ENCODE measurements around the gene MDM4.
"Not testable (repeated sequence)": the region's sequence is repeated elsewhere in the genome, so short reads cannot be mapped to it uniquely, and the experiment has no call there.

The MDM4 gene

GRCh38 chr1:204563780-204564179 lies 47.6 kb downstream of the MDM4 start:
- no peak for DNase-seq

DNA sequence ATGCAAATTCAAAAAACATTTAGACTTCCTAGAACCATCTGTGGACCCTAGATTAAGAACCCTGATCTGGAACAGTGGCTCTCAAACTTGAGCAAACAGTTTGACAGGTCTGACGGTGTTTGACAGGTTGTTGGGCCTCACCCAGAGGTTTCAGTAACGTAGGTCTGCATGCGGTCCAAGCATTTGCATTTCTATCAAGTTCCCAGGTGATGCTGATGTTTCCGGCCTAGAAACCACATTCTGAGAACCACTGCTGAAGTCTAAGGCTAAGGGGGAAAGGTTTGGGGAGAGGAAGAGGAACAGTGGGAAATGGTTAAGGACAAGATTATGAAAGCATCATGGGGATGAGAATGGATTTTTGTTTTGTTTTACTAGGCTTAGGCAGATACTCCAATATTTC lies 48.6 kb downstream of the MDM4 start:
- DNase-seq, result no peak

DNA sequence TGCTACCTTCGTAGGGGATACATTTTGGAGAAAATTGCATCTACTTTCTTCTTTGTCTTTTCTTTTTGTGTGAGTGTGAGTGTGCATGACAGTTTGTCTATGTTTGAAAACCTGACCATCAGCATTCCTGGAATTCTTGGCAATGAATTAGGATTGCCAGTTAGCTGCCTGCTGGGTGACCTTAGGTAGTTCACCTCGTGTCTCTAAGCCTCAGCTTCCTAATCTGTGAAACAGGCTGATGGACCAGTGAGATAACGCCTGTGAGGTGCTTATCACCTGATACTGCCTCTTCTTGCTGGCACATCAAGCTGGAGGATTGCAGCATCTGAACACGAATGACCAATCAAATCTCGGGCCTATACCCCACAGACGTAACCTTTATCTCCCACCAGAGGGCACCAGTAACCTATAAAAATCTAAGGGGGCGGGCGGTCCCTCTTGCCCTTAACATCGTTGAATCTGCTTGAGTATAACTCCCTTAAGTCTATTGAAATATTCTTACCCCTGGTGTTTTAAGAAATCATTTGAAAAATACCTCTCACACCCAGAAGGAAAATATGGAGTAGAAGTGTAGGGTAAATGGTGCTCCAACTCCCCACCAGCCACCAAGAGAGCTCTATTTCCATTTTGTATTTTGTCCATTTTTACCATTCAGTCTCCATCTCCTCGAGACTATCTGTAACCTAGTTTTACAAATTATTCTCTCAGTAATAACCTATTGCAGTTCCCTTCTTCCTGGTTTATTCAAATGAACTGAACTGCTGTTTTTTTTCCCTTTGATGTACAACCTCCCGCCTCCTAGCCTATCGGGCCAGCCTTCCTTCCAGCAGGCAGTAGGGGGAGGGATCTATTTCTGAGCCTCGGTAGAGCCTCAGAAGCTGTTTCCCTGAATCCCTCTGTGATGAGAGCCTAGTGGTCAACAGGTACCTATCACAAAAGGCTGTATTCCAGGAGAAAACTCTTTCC lies 49.7 kb downstream of the MDM4 start:
- DNase-seq, result peak; percentile 62

DNA sequence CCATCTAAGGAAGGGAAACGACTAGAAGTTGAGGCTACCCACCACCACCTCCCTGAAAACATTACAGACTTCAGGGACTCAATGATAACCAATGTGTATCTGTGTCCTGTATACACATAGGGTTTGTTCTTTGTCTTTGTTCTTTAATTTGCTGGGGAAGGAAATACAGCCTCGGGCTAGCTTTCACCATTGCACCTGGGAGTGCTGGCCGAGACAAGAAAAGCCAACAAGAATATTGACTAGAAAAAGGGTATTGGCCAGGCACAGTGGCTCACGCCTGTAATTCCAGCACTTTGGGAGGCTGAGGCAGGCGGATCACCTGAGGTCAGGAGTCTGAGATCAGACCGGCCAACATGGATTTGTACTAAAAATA lies 50.4 kb downstream of the MDM4 start:
- no peak for DNase-seq

DNA sequence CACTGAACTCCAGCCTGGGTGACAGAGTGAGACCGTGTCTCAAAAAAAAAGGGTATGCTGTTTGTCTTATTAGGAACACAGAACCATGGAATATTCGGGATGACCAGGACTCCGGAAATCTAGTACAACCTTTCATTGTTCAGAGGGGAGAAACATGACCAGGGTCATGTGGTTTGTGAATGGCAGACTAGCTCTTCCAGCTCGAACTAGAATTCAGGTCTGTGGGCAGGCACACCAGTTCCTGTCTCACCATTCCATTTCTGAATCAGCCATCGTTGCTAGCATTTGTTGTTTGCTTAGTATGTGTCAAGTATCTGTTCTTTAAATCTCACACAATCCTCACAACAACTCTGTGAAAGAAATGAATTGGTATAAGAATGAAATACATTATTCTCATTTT lies 50.9 kb downstream of the MDM4 start:
- DNase-seq, result no peak

GRCh38 chr1:204568576-204569315 lies 52.5 kb downstream of the MDM4 start:
- DNase-seq, result no peak

GRCh38 chr1:204569478-204569877 lies 53.3 kb downstream of the MDM4 start:
- no peak for DNase-seq

- DNase-seq, result not testable (repeated sequence)
Observed at GRCh38 chr1:204570021-204570420, 53.8 kb downstream of the MDM4 start.

GRCh38 chr1:204571128-204571527 lies 54.9 kb downstream of the MDM4 start:
- no peak for DNase-seq

DNA sequence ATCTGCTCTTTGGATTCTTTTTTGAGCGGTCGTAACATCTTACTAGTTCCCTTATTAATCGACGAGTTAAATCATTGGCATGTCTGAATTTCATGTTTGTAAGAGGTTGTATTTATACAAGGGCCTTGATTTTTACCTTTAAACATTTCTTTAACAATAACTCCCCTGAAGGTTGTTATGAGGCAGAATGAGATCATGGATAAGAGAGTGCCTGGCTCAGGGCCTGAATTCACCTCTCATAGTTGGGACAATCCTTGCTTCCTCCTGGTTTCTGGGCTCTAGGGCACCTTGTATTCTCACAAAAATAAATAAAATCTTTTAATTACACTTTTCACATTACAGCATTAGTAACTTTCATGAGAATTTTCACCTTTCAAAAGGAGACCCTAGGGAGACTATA lies 55.4 kb downstream of the MDM4 start:
- no peak for DNase-seq

DNA sequence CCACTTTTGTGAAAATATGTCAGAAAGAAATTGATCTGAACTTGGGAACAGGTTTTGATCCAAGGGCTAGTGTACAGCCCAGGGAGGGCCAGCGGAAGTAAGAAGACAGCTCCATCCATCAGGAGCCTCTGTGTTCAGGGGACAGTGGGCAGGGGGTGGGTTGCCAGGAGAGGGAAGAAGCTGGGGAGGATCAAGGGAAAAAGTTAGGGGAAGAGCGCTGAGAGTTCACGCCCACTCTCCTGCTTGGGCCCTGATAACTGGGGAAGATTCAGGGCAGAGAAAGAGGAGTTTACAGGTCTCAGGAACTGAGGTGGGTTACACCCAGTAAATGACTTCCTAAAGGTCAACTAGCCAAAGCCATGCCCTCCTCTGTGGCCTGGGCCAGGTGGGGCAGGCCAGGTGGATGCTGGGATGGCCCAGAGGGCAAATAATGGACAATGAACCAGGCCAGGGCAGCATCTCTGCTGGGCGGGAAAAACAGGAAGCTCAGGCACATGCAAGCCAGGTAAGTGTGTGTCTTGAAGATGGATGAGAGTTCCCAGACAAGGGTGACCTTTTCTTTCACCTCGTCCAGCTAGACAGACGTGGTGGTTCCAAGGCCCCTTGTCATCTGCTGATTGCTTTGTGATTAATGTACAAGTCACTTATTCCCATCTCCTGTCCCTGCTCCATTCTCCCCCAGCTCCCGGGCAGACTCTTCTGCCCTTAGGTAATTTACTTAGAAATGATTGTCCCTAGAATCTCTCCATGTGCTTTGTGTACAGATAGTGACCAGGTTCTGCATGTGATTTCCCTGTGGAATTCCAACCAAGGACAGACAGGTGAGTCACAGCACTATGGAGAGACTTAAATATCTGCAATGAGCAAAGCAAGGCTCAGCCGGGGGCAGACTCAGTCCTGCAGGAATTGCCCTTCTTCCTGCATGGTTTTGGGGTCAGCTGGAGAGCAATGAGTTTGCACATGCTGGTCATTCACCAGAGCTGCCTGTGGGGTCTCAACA lies 57.0 kb downstream of the MDM4 start:
- no peak for DNase-seq

- DNase-seq, result no peak
Observed at GRCh38 chr1:204574016-204574864, 58.0 kb downstream of the MDM4 start.

GRCh38 chr1:204574865-204575163 lies 58.6 kb downstream of the MDM4 start:
- DNase-seq, result no peak

- DNase-seq, result no peak
Observed at GRCh38 chr1:204575221-204576190, 59.3 kb downstream of the MDM4 start.

DNA sequence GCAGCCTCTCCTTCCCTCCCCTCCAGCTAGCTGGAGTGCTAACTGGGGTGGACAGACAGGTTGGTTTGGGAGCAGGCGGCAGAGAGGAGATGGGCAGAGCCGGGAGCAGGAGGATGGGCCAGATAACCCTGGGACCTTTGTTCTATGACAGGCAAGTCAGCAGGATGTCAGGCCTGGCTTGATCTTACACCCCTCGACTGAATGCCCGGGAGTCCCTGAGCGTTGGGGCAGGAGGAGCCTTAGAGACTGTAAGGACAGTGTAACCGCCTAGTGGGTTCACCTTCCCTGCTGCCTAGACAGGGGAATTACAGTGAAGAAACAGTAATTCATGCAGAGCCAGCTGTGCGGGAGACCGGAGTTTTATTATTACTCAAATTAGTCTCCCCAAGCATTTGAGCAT lies 60.2 kb downstream of the MDM4 start:
- DNase-seq, result no peak

GRCh38 chr1:204577794-204578478 lies 61.7 kb downstream of the MDM4 start:
- DNase-seq, result no peak

DNA sequence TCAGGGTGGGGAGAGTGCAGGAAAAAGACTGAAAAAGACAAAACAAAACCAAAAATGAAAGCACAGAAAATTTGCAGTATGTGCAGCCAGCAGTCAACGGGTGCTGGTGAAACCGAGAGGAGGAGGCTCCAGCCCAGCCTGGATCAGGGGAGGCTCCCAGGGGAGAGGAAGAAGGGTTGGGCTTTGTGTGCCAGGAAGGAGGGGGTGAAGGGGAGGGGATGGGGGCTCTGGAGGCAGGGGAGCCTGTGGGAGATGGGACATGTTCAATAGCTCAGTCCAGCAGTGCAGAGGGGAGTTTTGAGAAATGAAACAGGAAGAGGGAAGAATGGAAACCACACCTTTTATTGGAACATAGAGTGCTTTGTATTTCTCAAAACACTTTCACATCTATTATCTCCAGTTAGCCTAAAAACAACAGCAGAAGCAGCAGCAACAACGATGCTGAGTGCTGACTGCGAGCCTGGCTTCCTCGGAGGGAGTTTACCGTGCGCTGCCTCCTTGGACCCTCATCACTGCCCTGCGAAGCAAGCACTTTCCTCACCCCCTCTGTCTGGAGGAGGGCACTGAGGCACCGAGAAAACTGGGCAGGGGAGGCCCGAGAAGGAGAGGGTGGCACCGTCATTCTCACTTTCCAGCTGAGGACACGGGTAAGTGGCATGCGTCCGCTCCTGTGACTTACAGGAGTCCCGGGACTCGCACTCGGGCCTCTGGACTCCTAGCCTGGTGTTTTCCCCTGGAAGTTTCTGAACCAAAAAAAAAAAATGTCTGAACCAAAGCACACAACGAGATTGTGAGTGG lies 62.9 kb downstream of the MDM4 start:
- peak; percentile 36 for DNase-seq

GRCh38 chr1:204579681-204580080 lies 63.5 kb downstream of the MDM4 start:
- DNase-seq, result no peak

DNA sequence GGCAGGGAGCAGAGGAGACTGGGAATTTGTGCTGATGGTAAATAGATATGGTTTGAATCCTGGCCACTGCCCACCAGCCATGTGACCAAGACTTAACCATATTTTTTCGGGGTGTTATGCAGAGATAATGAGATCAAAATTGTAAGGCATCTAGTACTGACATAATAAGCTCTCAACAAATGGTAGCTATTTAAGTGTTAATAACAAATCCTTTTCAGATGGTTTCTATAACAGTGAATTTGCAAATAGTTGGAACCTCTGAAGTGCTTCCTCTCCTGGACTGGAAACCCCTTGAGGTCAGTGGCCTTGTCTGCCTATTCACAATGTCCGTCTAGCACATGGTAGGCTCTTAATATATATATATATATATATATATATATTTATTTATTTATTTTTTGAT lies 64.7 kb downstream of the MDM4 start:
- DNase-seq, result no peak

Measured in stimulated activated CD8-positive, alpha-beta memory T cell treated with anti-CD3 and anti-CD28 coated beads, Interleukin-4, amount 100 ng/mL, for 48 hours (primary cell).